ENCODE measurements around the gene ALPI.
A peak's percentile ranks its signal among the peaks of the same experiment; 100 is the strongest.

ALPI gene

DNA sequence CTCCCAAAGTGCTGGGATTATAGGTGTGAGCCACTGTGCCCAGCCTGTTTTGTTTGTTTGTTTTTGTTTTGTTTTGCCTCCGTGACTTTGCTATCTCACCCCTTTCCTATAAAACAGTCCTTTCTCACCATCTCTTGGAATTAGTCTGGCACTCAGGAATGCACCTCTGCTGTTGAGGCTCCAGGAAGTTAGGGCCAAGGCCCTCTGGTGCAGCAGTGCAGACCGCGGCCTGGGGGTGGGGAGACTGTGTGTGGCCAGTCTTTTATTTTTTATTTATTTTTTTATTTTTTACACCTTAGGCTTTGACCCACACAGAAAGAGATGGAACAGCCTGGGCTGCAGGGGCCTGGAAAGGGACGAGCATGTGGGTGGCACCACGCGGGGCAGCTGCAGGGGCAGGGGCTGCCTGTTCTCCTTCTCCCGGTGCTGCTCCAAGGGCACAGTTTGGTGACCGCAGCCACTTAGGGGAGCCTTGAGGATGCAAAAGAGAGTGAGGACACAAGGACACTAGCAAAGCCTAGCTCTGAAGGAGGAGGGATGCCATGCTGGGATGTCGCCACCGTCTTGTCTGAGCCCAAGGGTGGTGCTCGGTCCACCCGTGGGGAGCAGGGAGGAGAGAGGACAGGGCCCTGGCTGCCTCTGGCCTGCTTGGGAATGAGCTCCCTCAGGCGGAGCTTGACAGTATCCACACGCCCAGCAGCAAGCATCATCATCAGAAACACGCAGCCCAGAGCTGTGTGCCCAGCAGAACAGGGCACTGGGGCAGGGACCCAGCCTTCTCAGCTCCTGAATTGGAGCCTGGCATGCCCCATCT is 19.4 kb upstream of the ALPI start:
- Histone ChIP-seq H3K27me3 (no peaks in the 10 kb centered on the region), H3K9me3 (no peaks in the 10 kb centered on the region), H3K4me1 (no peaks in the 10 kb centered on the region), H3K4me3 (ENCODE audit: low read depth, low read length) (no peak overlapping the region), H3K36me3 (no peaks in the 10 kb centered on the region)
- DNase-seq, result no peak
- TF ChIP-seq, protein P1, sequence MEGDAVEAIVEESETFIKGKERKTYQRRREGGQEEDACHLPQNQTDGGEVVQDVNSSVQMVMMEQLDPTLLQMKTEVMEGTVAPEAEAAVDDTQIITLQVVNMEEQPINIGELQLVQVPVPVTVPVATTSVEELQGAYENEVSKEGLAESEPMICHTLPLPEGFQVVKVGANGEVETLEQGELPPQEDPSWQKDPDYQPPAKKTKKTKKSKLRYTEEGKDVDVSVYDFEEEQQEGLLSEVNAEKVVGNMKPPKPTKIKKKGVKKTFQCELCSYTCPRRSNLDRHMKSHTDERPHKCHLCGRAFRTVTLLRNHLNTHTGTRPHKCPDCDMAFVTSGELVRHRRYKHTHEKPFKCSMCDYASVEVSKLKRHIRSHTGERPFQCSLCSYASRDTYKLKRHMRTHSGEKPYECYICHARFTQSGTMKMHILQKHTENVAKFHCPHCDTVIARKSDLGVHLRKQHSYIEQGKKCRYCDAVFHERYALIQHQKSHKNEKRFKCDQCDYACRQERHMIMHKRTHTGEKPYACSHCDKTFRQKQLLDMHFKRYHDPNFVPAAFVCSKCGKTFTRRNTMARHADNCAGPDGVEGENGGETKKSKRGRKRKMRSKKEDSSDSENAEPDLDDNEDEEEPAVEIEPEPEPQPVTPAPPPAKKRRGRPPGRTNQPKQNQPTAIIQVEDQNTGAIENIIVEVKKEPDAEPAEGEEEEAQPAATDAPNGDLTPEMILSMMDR (IDR thresholded peaks at IDR 0.05; ENCODE audit: low read depth, low read length), result no peak

DNA sequence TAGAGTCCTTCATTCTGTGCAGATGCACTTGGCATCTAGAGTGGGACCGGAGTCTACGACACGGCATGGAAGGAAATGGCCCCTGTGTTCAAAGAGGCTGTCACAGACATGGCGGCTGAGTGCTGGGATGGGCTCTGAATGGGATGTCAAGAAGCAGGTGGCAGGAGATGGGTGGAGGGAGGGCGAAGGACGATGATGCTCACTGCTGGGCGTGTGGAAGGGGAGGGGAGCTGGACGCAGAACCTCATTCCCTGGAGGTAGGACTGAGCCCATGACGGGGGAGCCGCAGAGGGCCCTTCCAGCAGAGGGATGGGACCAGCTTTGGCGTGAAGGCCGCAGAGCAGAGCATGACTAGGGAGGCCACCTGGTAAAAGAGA is 18.8 kb upstream of the ALPI start:
- H3K36me3 ChIP-seq, result no peaks in the 10 kb centered on the region
- no peaks in the 10 kb centered on the region for H3K27me3 ChIP-seq
- no peak for DNase-seq
- TF ChIP-seq, protein P1 (IDR thresholded peaks at IDR 0.05; ENCODE audit: low read depth, low read length), result no peak
- no peaks in the 10 kb centered on the region for H3K9me3 ChIP-seq
- no peaks in the 10 kb centered on the region for H3K4me1 ChIP-seq
- no peak overlapping the region for H3K4me3 ChIP-seq (ENCODE audit: low read depth, low read length)

DNA sequence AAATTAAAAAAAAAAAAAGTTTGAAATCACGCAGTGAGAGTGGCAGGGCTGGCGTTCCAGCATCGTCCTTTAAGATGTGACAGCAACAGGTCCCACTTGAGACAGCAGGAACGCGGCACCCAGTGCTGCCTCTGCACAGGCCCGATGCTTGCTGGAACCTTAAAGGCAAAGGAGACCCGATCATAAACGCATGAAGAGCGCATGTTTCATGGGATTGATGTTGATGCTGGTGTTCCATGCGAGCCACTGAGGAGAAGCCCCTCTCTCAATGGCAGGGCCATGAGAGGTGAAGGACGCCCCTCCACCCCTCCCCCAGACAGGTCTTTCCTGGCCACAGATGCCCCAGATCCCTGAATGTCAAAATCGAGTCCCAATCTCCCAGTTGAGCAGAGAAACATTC is 17.9 kb upstream of the ALPI start:
- H3K9me3 ChIP-seq, result no peaks in the 10 kb centered on the region
- no peak for DNase-seq
- H3K36me3 ChIP-seq, result no peaks in the 10 kb centered on the region
- TF ChIP-seq, protein P1 (IDR thresholded peaks at IDR 0.05; ENCODE audit: low read depth, low read length), result no peak
- H3K4me3 ChIP-seq (ENCODE audit: low read depth, low read length), result no peak overlapping the region
- H3K4me1 ChIP-seq, result no peaks in the 10 kb centered on the region
- H3K27me3 ChIP-seq, result no peaks in the 10 kb centered on the region

DNA sequence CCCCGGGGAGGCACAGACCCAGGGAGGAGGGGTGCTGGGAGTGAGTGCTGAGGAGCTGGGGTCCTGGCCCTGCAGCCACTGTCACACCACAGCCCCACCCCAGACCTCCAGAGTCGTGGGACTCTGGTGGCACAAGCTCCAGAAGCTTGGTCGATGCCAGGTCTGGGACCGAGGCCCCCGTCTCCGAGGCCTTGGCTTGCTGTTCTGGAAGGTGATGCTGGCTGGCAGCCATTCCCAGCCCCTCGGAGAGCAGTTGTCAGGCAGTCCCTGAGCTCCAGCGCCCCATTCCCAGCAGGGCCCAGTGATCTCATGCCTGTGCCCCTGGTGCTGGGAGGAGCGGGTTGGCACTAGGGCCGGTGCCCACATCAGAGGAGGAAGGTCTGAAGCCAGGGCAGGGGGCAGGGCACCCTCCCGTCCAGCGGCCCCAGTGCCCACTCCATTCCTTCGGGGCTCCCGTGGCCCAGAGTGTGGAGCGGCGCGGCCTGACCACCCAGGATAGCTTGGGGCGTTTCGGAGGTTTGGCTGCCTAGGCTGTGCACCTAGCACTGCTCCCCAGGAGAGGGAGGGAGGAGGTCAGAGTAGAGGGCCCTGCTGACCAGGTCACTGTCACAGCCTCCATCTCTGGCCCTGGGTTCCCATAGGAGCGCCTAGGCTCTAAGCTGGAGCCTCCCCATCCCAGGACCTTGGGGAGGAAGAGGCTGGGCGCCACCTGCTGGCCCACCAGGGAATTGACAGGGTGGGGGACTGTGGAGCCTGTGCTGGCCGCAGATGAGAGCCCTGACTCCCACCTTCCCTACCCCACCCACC is 16.8 kb upstream of the ALPI start:
- H3K4me1 ChIP-seq, result peaks cover 3% of the 10 kb centered on the region
- no peaks in the 10 kb centered on the region for H3K9me3 ChIP-seq
- no peaks in the 10 kb centered on the region for H3K36me3 ChIP-seq
- TF ChIP-seq, protein P1 (IDR thresholded peaks at IDR 0.05; ENCODE audit: low read depth, low read length), result peak; percentile 37; the same call in 1 of the 2 replicates
- H3K4me3 ChIP-seq (ENCODE audit: low read depth, low read length), result no peak overlapping the region
- H3K27me3 ChIP-seq, result no peaks in the 10 kb centered on the region
- peak; percentile 69 for DNase-seq

DNA sequence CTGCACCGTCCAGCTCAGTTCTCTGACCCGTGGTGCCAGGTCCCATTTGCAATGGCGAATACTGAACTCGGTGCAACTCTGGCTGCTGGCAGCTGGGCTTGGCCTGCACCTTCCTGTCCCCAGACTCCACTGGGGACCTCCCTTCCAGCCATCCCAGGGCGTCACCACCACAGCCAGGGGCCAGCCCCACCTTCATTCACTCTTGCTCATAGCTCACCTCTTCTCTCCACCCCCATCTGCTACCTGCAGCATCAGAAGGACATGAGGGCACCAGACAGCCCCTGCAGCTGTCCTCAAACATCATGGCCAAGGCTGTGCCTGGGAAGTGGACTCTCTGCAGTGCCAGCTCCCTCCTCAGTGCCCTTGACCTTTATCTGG is 16.2 kb upstream of the ALPI start:
- Histone ChIP-seq H3K9me3 (no peaks in the 10 kb centered on the region), H3K4me3 (ENCODE audit: low read depth, low read length) (no peak overlapping the region), H3K4me1 (peaks cover 5% of the 10 kb centered on the region), H3K27me3 (no peaks in the 10 kb centered on the region), H3K36me3 (no peaks in the 10 kb centered on the region)
- DNase-seq, result no peak
- TF ChIP-seq, protein P1 (IDR thresholded peaks at IDR 0.05; ENCODE audit: low read depth, low read length), result no peak

All from BE2C (cell line).